Measurements from ENCODE around the gene PRRC2B.

PRRC2B gene

DNA sequence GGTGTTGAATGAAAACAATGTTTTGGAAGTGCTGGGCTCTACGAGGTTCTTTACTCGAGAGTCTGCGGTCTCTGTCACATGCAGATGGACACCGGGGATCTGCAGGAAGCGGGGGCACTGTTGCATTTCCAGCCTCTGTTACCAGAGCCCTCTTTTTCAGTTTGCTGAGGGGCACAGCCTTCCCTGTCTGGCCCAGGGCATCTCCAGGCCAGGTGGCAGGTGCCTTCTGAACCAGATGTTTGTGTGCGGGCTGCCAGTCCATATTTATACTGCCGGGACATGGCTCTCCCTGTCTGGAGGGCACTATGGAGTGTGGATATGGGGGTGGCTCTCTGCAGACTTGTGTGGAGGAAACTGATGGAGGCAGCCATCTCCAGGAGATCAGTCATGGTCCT, 90.2 kb downstream of the PRRC2B start:
- DNase-seq (ENCODE audit: low read depth in 2 of 2, low spot score in 1 of 2): no peak

DNA sequence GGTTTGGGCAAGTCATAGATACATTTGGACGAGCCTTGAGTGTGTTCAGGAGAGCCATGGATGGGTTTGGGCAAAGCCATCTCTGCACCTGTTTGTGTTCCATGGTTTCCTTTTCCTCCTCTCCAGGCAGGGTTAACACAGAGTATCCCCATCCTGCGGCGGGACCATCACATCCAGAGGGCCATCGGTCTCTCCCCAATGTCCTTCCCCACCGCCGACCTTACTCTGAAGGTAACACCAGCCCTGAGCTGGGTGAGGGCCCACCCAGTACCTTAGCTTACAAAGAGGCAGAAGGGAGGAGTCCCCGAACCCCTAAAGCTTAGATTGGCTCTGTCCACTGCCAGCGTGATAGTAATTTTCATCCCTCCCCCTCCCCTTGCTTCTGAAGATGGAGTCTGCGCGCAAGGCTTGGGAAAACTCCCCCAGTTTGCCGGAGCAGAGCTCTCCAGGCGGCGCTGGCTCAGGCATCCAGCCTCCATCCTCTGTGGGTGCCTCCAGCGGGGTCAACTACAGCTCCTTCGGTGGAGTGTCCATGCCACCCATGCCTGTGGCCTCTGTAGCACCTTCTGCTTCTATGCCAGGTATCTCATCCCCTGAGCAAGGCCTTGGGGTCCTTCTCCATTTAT, 90.8 kb downstream of the PRRC2B start:
- DNase-seq (ENCODE audit: low read depth in 2 of 2, low spot score in 1 of 2): no peak

DNA sequence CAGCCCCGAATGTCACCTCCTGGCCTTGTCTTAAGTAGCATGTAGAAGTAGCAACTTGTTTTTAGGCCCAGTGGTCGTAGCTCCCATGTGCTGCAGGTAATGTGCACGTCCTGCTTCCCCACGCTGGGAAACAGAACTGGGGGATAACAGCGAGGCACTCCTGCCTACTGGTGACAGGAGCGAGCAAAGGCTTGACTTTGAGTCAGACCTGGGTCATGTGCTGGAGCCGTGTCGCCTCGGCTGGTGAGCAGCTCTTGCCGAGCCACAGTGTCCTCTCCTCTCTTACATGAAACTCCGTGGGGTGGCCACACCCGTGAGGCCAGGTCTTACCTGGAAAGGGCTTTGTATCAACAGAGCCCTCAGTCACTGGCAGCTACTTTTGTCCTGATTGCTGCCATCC, 91.3 kb downstream of the PRRC2B start:
- DNase-seq (ENCODE audit: low read depth in 2 of 2, low spot score in 1 of 2): no peak

DNA sequence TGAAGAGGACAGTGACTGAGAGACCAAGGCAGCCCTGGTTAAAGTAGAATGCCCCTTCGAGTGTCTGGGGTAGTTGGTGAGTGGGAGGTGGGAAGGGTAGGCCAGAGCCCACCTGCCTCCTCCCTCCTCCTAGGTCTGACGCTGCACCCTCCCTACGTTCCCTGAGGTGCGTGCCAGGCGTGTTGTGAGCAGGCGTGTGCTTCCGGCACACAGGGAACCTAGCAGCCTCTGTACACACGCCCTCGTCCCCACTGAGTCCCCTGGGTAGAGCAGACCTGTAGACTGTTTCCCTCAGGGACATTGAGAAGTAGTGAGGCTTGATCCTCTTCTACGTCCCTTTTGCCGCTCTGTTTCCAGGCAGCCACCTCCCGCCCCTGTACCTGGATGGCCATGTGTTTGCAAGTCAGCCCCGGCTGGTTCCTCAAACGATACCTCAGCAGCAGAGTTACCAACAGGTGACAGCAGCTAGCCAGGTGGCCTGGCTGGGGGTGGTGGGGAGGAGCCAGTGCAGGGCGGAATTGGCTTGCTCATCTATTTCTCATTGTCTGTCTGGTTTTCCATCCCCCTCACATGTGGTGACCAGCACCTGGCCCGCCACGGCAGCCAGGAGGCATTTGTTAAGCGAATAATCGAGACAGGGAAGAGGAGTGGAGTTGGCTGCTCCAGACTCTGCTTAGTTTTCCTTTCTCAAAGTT, 92.0 kb downstream of the PRRC2B start:
- no peak for DNase-seq (ENCODE audit: low read depth in 2 of 2, low spot score in 1 of 2)

DNA sequence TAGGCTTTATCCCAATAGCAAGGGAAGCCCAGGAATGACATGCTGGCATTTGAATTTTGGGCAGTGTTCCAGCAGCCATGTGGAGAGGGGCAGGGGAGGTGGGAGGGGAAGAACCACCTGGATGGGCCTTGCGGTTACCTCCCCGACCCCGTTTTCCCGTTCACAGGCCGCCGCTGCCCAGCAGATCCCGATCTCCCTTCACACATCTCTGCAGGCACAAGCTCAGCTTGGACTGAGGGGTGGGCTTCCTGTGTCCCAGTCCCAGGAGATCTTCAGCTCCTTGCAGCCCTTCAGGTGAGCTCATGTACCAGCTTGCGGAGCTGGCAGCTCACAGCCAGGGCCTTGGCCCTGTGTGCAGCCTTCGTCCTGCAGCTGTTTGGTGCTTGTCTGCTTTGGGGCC, 93.1 kb downstream of the PRRC2B start:
- DNase-seq (ENCODE audit: low read depth in 2 of 2, low spot score in 1 of 2): no peak

DNA sequence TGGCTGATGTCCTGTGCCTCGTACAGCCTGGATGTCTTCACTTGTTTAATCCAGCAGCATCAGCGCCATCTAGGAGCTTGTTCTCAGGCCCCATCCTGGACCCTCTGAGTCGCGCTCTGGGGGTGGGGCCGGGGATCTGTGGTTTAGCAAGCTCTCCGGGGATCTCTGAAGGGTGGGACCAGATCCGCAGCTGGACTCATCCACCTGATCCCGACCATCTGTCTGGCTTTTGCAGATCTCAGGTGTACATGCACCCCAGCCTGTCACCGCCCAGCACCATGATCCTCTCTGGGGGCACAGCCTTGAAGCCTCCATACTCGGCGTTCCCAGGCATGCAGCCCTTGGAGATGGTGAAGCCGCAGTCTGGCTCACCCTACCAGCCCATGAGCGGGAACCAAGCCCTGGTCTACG, 93.7 kb downstream of the PRRC2B start:
- no peak for DNase-seq (ENCODE audit: low read depth in 2 of 2, low spot score in 1 of 2)

DNA sequence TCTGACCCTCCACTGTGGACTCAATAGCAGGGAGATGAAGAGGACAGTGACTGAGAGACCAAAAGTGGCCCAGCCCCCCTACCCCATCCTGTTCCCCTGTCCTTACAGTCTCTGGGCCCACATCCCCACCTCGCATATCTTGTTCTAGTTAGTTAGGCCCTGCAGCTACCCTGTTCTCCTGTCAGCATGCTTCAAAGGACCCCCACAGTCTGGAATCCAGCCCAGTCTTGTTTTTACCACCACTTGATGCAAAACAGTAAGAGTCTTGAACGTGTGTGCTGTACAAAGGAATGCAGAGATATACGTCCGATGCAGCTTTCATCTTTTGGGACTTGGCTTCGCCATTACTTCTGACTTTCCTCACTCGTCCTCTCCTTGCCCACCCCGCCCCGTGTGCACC, 96.6 kb downstream of the PRRC2B start:
- DNase-seq (ENCODE audit: low read depth in 2 of 2, low spot score in 1 of 2): no peak

DNA sequence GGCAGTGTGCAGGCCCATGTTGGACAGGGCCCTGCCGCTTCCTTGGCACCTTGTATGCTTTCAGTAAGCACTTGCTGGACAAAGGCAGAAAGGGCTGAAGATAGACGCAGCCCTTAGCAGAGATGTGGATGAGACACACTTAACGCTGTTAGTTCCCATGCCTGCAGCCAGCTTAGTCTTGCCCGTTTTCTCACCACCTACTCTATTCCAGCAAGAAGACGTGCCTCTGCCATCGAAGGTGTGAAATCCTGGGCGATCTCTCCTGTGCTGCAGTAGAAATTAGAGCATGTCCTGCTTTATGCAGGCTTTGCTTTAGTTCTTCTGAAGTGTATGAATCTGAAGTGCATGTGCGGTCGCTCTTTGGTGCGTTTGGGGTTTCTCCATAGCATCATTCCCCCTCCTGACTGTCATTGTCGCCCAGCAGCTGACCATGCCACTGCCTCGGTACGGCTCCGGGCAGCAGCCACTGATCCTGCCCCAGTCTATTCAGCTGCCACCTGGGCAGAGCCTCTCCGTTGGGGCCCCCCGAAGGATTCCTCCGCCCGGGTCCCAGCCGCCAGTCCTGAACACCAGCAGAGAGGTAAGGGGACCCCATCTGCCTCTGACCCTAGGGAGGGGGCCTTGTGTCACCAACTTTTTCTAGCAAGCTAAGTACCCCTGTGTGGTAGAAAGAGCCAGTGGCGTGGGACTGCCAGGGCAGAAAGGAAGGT, 97.3 kb downstream of the PRRC2B start:
- no peak for DNase-seq (ENCODE audit: low read depth in 2 of 2, low spot score in 1 of 2)

DNA sequence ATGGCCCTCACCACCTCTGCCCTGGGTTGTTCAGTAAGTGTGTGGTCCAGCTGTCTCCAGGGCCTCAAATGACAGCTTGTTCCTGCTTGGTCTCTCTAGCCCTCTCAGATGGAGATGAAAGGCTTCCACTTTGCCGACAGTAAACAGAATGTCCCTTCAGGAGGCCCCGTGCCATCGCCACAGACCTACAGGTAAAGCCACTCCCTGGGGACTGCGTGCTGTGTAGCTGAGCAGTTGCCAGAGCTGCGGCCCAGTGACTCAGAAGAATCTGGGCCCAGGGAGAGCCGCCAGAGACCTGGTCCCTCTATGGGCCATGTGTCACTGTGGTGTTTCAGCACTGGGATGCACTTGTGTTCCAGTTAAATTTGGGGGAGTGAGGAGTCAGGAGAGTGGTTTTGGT, 98.2 kb downstream of the PRRC2B start:
- no peak for DNase-seq (ENCODE audit: low read depth in 2 of 2, low spot score in 1 of 2)

DNA sequence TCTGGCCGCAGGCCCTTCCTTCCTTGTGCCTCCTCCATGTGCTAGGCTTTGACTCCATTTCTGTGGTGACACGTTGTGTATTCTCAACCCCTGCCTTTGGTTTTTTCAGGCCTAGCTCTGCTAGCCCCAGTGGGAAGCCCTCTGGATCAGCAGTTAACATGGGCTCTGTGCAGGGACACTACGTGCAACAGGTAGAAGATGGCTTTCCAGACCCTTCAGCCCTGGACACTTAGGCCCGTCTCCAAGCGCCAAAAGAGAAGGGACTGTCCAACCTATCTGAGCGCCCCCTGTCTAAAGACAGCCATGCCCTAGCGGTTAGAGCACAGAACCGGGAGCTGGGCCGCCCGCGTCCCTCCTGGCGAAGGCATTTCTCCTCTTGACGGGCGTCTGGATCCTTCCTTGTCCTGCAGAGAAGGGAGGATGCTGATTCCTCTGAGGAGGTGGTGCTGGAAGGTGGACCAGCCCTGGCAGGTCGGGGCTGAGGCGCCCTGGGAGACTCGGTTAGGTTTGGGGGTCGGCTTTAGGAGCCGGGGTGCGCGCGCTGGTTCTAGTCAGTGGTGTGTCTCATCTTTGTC, 100.5 kb downstream of the PRRC2B start:
- DNase-seq (ENCODE audit: low read depth in 2 of 2, low spot score in 1 of 2): no peak

DNA sequence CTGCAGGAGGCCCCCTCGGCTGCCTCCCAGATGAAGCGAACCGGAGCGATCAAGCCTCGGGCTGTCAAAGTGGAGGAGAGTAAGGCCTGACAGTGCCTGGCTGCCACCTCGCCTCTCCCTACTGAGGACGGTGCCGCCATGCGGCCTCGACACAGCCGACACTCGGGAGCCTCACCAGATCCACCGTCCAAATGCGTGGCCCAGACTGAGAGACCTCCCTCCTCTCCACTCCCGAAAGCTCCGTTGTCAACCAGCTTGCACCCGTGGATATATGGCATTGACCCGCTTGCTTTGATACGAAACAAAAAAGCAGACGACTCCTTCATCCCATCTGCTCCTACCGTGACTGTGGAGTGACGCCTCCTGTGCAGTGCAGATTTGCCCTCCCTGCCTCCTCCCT, 101.9 kb downstream of the PRRC2B start:
- no peak for DNase-seq (ENCODE audit: low read depth in 2 of 2, low spot score in 1 of 2)

DNA sequence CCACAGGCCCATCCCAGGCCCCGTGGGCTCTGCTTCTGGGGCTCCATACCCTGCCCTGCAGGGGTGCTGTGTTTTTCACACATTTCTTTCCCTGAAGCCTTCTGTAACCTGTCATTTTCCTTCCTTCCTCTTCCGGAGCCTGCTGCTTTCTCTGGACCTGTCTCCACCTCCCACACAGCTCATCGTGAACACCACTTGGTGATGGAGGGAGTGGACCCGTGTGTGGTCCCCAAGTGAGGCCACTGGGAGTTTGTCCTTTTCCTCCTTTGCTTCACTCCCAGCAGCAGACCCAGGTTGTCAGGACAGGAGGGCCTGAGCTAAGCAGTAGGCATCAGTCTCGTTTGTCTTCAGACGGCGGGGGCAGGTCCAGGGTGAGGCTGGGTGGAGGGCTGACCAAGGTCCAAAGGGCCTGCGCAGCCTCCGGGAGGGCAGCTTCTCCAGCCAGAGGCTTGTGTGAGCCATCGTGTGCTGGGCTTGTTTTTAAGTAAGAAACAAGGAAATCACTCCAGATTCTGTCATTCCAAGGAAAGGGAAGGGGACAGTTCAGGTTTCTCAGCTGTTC, 103.0 kb downstream of the PRRC2B start:
- DNase-seq (ENCODE audit: low read depth in 2 of 2, low spot score in 1 of 2): no peak

DNA sequence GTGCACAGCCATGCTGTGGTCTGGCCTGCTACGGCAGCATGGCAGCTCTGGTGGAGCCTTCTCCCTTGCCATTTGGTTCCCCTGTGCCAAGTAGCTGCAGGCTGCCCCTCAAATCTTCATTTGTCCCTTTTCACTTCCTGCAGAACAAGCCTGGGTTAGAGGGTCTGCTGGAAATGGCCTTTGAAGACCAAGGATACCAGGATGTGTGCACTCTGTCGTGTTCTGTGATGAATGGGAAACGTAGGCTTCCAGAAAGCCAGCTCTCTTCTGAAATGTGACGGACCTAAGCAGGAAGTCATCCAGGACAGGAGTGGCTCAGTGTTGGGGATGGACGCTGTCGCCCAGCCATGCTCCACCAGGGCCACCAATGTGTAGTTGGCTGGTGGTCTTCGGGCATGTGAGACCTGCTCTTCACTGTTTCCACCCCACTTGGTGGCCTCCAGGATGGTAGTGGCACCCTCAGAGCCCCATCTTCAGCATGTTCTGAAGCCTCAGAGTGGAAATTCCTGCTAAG, 105.4 kb downstream of the PRRC2B start:
- no peak for DNase-seq (ENCODE audit: low read depth in 2 of 2, low spot score in 1 of 2)

DNA sequence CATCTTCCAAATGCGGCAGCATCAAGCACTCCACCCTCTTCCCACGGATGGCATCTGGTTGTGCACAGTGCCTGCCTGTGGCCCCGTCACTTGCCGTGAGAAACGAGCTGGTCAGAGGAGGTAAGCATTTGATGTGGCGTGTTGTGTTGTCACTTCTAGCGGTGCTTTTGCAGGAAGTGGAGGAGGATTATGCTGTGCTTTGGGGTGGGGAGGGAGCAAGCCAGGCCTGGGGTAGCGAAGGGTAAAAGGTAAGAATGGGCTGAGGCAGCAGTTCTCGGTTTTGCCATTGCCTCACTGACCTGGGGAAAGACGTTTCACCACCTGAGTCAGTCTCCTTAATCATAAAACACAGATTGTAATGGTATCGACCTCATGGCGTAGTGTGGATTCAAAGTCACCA, 106.5 kb downstream of the PRRC2B start:
- peak in 1 of 2 donors; percentile 20 for DNase-seq (ENCODE audit: low read depth in 2 of 2, low spot score in 1 of 2)

DNA sequence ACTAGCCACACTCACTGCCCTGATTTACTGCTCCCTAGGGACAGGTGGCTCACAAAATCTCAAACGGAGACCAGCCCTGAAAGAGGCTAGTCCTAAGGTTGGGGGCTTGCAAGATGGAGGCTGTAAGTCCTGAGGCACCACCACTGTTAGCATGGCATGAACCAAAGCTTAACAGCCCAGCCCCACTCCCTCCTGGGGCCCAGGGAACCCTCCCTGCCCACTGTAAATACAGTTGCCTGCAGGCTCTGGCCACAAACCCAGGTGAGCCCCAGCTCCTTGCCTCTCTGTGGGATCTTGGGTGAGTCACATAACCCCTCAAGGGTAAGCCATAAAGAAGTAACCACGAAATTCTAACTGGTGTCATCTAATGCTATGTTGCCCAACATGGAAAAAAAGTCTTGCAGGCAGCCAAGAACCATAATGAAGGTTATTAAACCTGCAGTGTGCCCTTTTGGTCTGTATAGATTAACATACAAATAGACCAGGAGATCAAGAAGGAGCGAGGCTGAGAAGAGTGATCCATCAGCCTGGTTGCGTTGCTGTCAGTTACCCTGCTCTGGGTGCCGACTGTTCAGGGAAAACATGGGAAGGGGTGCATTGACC, 107.2 kb downstream of the PRRC2B start:
- DNase-seq (ENCODE audit: low read depth in 2 of 2, low spot score in 1 of 2): peak in 1 of 2 donors; percentile 23

DNA sequence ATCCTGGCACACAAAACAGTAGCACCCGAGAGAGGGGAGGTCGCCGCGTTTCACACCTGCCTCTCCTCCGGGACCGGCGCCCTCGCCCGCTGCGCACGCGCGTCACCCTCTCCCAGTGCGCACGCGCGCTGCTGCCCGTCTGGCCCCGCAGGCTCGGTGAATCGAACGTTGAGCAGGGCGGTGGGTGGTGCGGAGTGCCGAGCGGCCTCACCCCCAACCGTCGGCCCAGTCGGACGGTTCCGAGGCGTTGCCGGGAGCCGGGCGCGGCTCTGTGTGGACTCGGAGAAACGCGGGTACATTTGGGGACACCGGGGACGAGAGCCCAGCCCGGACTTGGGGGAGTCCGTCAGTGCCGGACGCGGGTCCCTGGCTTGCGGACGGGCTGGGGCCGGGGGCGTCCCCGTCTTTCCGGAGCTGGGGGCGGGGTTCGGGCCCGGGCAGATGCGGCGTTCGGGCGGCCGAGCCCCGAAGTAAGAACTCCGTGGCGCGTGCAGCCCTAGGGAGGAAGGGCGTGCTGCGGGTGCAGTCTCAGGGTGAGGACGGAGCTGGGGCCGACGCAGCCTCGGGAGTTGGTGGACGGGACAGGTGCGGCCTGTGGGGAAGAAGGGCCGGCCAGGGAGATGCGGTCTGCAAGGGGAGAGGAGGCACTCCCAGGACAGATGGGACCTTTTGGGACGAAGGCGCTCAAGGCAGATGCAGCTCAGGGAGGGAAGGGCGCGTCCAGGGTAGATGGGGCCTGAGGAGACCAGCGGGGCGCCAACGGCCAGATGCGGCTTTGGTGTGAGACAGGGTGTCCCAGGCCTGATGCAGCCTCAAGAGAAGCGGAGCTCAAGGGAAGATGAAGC, 109.1 kb downstream of the PRRC2B start, which contains the start of gene POMT1:
TSS of gene POMT1 (plus strand) at position 138 of the 845 bp plus-strand sequence. CDS start 1,301 bp downstream, outside the sequence.
- DNase-seq (ENCODE audit: low read depth in 2 of 2, low spot score in 1 of 2): peak; percentile 49 to 73

DNA sequence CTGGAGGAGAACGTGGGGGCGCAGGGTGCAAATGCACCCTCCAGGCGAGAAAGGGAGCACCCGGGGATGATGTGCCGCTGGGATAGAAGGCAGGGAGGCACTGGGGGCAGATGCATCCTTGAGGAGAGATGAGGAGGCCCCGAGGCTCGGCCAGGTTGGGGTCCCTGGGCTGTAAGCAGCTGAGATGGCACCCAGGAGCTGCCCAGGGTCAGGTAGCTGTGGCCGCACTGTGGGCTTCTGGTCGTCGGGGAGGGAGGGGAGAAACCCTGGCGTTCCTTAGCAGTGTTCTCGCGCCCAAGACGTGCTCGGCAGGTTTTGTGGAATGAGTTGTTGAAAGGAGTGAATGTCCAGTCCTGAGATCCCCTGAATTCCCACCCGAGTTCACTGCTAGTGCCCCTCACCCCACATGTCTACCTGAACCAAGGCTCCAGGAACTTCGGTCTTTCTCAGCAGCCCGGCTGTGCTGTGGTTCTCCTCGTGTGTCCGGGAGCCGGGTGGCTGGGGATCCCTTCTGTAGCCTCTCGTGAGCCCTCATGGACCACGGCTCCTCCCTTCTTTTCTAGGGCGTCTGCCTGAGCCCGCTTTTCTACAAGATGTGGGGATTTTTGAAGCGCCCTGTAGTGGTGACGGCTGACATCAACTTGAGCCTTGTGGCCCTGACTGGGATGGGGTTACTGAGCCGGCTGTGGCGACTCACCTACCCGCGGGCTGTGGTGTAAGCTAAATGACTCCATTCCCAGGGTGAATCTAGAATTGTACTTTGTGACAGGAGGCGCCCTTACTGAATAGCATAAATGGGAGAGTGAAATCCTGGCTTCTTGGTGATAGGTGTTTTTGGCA, 110.0 kb downstream of the PRRC2B start:
- DNase-seq (ENCODE audit: low read depth in 2 of 2, low spot score in 1 of 2): peak in 1 of 2 donors; percentile 9

DNA sequence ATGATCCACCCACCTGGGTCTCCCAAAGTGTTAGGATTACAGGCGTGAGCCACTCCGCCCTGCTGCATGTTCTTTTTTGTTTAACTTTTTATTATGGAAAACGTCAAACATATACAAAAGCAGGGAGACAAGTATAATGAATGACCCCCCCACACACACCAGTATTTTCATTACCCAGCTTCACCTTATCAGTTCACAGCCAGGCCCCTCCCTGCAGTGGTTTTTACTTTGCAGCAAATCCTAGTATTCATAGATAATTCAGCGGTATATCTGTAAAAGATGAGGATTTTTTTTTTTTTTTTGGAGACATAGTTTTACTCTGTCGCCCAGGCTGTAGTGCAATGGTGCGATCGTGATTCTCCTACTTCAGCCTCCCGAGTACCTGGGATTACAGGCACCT, 111.1 kb downstream of the PRRC2B start:
- no peak for DNase-seq (ENCODE audit: low read depth in 2 of 2, low spot score in 1 of 2)

DNA sequence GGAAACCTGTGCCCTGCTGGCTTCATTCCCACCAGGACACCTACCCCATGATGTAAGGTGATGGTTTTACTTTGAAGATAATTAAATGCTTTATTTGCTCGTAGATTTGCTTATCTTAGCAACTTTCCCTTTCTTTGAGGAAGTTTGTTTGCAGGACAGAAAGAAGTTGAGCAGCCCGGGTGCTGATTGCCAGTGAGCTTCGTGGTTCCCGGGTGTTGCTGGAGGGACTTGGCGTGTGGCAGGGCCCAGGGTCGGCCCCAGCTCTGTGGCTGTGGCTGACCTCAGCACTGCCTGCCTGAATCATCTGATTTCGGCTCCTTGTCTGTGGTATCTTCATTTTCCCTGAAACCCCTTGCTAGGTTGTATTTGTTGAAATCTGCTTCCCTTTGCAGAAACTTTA, 117.5 kb downstream of the PRRC2B start:
- DNase-seq (ENCODE audit: low read depth in 2 of 2, low spot score in 1 of 2): no peak

Measured in stimulated activated CD8-positive, alpha-beta memory T cell treated with anti-CD3 and anti-CD28 coated beads, Interleukin-4, amount 100 ng/mL, for 1 hour (primary cell).